SK-N-SH (cell line): ENCODE measurements around the gene PPEF1.

ENCODE experiments used
- CTCF ChIP-seq: fragments of 200-600 bp; sonication (generic); IDR thresholded peaks from 2 replicates; pipeline ENCODE4 v1.6.1; 2017; ENCODE audit warnings: antibody characterized with exemption, mild to moderate bottlenecking, moderate library complexity
- REST ChIP-seq: IDR thresholded peaks from 2 replicates; pipeline ENCODE4 v1.6.1; 2012; ENCODE audit warnings: mild to moderate bottlenecking, low read depth, low read length, moderate library complexity

DNA sequence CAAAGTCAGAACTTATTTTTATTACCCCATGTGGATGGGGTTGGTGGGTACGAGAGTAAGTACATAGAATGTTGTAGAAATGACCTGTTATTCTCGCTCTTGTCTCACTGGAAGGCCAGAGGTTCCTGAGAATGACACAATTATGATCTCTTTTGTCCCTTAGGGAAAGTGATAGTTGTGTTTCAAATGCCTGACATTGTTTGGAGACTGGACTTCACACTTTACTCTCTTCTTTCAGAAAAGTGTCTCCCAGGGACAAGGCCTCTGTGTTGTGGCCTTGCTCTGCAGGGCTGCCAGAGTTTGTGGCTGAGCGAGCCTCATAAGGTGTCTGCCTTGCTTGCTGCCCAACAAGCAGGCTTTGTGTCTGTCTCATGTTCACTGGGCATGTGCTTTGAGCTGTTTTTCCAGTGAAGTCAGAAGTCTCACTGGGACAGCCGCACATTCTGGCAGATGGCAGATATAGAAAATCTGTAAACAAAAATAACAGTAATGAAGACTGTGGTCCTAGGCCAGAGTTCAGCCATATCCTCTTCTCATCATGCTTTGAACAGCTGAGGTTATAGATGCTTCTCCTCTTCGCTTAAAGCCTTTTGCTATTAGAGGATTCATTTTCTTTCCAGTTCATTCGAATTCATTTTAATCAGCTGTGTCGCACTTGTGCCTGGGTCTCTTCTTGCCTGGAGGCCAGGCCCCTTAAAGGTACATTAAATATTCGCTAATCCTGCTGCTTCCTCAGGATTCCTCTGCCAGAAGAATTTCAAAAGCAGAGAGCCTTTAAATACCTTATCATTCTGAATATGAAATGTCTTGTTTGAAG lies 14.4 kb downstream of the PPEF1 start:
- TF ChIP-seq REST (no peak), CTCF (no peak)
